ENCODE results near the gene ZNF717.
A peak's percentile ranks its signal among the peaks of the same experiment; 100 is the strongest.
"Not testable (repeated sequence)": the region's sequence is repeated elsewhere in the genome, so short reads cannot be mapped to it uniquely, and the experiment has no call there.

Gene ZNF717

GRCh38 chr3:75785081-75785755 is at the start of gene ZNF717:
TSS of gene ZNF717 (minus strand) at chr3:75785549. CDS start at chr3:75783362, 2,187 bp downstream.
- peak; percentile 85 for DNase-seq (ENCODE audit: low read depth)

GRCh38 chr3:75831076-75831475 is 45.7 kb upstream of the ZNF717 start:
- DNase-seq (ENCODE audit: low read depth) = not testable (repeated sequence)

GRCh38 chr3:75818019-75818418 is 32.7 kb upstream of the ZNF717 start:
- DNase-seq (ENCODE audit: low read depth) = not testable (repeated sequence)

- DNase-seq (ENCODE audit: low read depth) = not testable (repeated sequence)
These were observed 31.2 kb upstream of the ZNF717 start for GRCh38 chr3:75816287-75817180.

- no peak for DNase-seq (ENCODE audit: low read depth)
These were observed 29.4 kb upstream of the ZNF717 start for GRCh38 chr3:75814797-75815196.

GRCh38 chr3:75782506-75782905 is 2.8 kb downstream of the ZNF717 start:
- DNase-seq (ENCODE audit: low read depth) = no peak

GRCh38 chr3:75781079-75781745 is 4.1 kb downstream of the ZNF717 start:
- no peak for DNase-seq (ENCODE audit: low read depth)

- DNase-seq (ENCODE audit: low read depth) = not testable (repeated sequence)
These were observed 7.6 kb downstream of the ZNF717 start for GRCh38 chr3:75777742-75778141.

- not testable (repeated sequence) for DNase-seq (ENCODE audit: low read depth)
These were observed 13.7 kb downstream of the ZNF717 start for GRCh38 chr3:75771631-75772030.

- DNase-seq (ENCODE audit: low read depth) = no peak
These were observed 16.9 kb downstream of the ZNF717 start for GRCh38 chr3:75768303-75769017.

GRCh38 chr3:75737831-75738493 is 47.4 kb downstream of the ZNF717 start:
- DNase-seq (ENCODE audit: low read depth) = no peak

- no peak for DNase-seq (ENCODE audit: low read depth)
These were observed 57.4 kb downstream of the ZNF717 start for GRCh38 chr3:75727985-75728384.

- no peak for DNase-seq (ENCODE audit: low read depth)
These were observed 93.3 kb downstream of the ZNF717 start for GRCh38 chr3:75692061-75692460.

GRCh38 chr3:75687323-75687722 is 98.0 kb downstream of the ZNF717 start:
- DNase-seq (ENCODE audit: low read depth) = no peak

Data from stimulated activated CD8-positive, alpha-beta memory T cell treated with anti-CD3 and anti-CD28 coated beads, Interleukin-15, amount 100 ng/mL, for 24 hours (primary cell).